ENCODE data around the gene CORO7.

DNA sequence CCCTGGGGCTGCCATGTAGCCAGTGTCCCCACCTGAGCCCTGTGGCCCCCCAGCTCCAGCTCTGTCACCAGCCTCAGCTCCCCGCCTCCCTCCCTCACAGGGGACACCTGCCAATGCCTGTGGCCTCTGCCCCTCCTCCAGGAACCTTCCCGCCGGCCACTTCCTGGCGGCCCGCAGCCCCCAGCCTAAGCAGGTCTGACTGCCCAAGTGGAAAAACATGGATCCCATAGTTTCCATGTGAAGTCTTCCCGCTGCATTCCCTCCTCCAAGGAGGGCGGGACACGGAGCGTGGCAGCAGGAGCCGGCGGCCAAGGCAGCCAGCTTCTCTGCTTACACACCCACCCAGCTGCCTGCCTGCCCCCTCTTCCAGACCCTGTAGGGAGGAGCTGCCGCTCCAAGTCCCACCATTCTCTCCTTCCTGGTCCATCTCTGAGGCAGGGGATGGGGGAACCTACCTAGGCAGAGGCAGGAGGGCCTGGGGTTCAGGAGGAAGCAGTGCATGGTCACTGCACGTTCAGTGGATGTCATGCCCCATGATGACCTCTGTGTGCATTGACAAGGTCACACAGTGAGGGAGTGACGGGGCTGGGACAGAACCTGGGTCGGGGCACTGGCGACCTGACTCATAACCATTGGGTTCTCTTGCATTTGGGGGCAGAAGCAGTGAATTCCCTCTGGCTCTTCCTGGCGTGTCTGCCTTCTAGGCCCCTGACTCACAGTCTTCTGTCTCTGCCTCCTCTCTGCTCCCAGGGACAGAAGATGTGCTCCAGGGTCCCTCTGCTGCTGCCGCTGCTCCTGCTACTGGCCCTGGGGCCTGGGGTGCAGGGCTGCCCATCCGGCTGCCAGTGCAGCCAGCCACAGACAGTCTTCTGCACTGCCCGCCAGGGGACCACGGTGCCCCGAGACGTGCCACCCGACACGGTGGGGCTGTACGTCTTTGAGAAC is 36.0 kb downstream of the CORO7 start:
- TF ChIP-seq EZH2 (IDR thresholded peaks at IDR 0.05; ENCODE audit: borderline replicate concordance, low read length), result no peak
- TF ChIP-seq, protein P1, sequence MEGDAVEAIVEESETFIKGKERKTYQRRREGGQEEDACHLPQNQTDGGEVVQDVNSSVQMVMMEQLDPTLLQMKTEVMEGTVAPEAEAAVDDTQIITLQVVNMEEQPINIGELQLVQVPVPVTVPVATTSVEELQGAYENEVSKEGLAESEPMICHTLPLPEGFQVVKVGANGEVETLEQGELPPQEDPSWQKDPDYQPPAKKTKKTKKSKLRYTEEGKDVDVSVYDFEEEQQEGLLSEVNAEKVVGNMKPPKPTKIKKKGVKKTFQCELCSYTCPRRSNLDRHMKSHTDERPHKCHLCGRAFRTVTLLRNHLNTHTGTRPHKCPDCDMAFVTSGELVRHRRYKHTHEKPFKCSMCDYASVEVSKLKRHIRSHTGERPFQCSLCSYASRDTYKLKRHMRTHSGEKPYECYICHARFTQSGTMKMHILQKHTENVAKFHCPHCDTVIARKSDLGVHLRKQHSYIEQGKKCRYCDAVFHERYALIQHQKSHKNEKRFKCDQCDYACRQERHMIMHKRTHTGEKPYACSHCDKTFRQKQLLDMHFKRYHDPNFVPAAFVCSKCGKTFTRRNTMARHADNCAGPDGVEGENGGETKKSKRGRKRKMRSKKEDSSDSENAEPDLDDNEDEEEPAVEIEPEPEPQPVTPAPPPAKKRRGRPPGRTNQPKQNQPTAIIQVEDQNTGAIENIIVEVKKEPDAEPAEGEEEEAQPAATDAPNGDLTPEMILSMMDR (IDR thresholded peaks at IDR 0.05; ENCODE audit: low read length), result no peak
